ENCODE results near the gene SPR. TPM values are rescaled to one million over a fixed set of nuclear protein-coding genes. Genes with fewer than 3 reads are reported as not detected.

SPR gene
- total and polyA plus RNA-seq, 9 of the 15 experiments (the other 6 are each of a cell fraction or from before 2014, with no cell fraction given): 7.7 to 38.3 (median 26.3) TPM

- TF ChIP-seq PKNOX1 (IDR thresholded peaks at IDR 0.05): no peak
- 0 out of 2 replicates have a peak, but pooled peaks have one; percentile 40 for TF ChIP-seq TOE1 (IDR thresholded peaks at IDR 0.05; ENCODE audit: borderline replicate concordance)
- no peak for TF ChIP-seq TOE1 (CRISPR knock-in tag; IDR thresholded peaks at IDR 0.05; ENCODE audit: borderline replicate concordance, low read depth)
- 0 out of 2 replicates have a peak, but pooled peaks have one; percentile 29 for TF ChIP-seq KDM2B (CRISPR knock-in tag; IDR thresholded peaks at IDR 0.05)
- TF ChIP-seq NUFIP1 (IDR thresholded peaks at IDR 0.05; ENCODE audit: partially characterized antibody): no peak
- no peak for TF ChIP-seq TEAD4 (IDR thresholded peaks at IDR 0.05; ENCODE audit: low read length)
- no peak for TF ChIP-seq TEAD4 (CRISPR knock-in tag; IDR thresholded peaks at IDR 0.05; ENCODE audit: borderline replicate concordance)
- TF ChIP-seq E2F6 (IDR thresholded peaks at IDR 0.05; ENCODE audit: borderline replicate concordance in 1 of 2, extremely low read depth in 1 of 2, insufficient read depth in 1 of 2, insufficient read length in 1 of 2, low read depth in 1 of 2, low read length in 1 of 2, poor library complexity in 1 of 2, severe bottlenecking in 1 of 2): peak; percentile 26 to 65
- no peak for TF ChIP-seq KLF16 (IDR thresholded peaks at IDR 0.05)
- TF ChIP-seq ZKSCAN8 (CRISPR knock-in tag; IDR thresholded peaks at IDR 0.05): no peak
- 0 out of 2 replicates have a peak, but pooled peaks have one; percentile 23 for TF ChIP-seq POLR2G (IDR thresholded peaks at IDR 0.05; ENCODE audit: low read depth, low read length)
- no peak for TF ChIP-seq NCOA6 (IDR thresholded peaks at IDR 0.05)
- TF ChIP-seq CBX1 (IDR thresholded peaks at IDR 0.05; ENCODE audit: low read depth): no peak
- no peak for TF ChIP-seq HEY1 (CRISPR knock-in tag; IDR thresholded peaks at IDR 0.05; ENCODE audit: borderline replicate concordance)
- no peak for TF ChIP-seq ZZZ3 (IDR thresholded peaks at IDR 0.05)
- no peak for TF ChIP-seq SNIP1 (IDR thresholded peaks at IDR 0.05; ENCODE audit: low read depth)
- TF ChIP-seq GTF2B (IDR thresholded peaks at IDR 0.05; ENCODE audit: extremely low read depth, insufficient read length): no peak
Observed at GRCh38 chr2:72917138-72917876, 30.1 kb downstream of the SPR start, which contains the start of gene EMX1 (continued).

All from K562 (cell line).